ENCODE results near the gene WDR72.

GRCh38 chr15:53539878-53540277 is 219.6 kb downstream of the WDR72 start:
- no peak for TF ChIP-seq CTCF (IDR thresholded peaks at IDR 0.05)
- no peak for TF ChIP-seq POLR2A (IDR thresholded peaks at IDR 0.05)
- no peak for TF ChIP-seq EP300 (IDR thresholded peaks at IDR 0.05)

All from ovary (tissue), 3 donors.